Astrocyte of the spinal cord (primary cell): ENCODE data around the gene MRPL33.

Experiments used
- DNase-seq: peaks from one replicate; pipeline ENCODE4 v3.0.0; 2011; ENCODE audit warnings: low read depth, low spot score
- H3K4me3 ChIP-seq: 2 replicates; pipeline ENCODE4 v1.5.1; 2011; ENCODE audit warnings: low read depth, mild to moderate bottlenecking, low read length, moderate library complexity
- CTCF ChIP-seq: IDR thresholded peaks from 2 replicates; pipeline ENCODE4 v1.5.1; 2012; ENCODE audit warnings: low read depth, mild to moderate bottlenecking, low read length, inconsistent platforms
- in situ Hi-C: cut with HindIII; loops from 2 replicates; pipeline ENCODE4 v1.10.0; 2017; ENCODE audit warnings: low sequenced_read_pairs

The MRPL33 gene

GRCh38 chr2:27795093-27795834 lies 23.7 kb downstream of the MRPL33 start:
- no peak for DNase-seq
- in situ Hi-C loops, result no loop called here
- no peak overlapping the region for H3K4me3 ChIP-seq
- TF ChIP-seq CTCF, result no peak

GRCh38 chr2:27795868-27796277 lies 24.4 kb downstream of the MRPL33 start:
- no peak for DNase-seq
- TF ChIP-seq CTCF, result no peak
- H3K4me3 ChIP-seq, result no peak overlapping the region
- in situ Hi-C loops, result no loop called here

- no peak overlapping the region for H3K4me3 ChIP-seq
- in situ Hi-C loops, result no loop called here
- DNase-seq, result no peak
- no peak for TF ChIP-seq CTCF
Measured at GRCh38 chr2:27796791-27797765, 25.6 kb downstream of the MRPL33 start.

GRCh38 chr2:27797841-27798240 lies 26.3 kb downstream of the MRPL33 start:
- in situ Hi-C loops, result no loop called here
- H3K4me3 ChIP-seq, result no peak overlapping the region
- no peak for TF ChIP-seq CTCF
- DNase-seq, result no peak

- in situ Hi-C loops, result no loop called here
- DNase-seq, result no peak
- no peak overlapping the region for H3K4me3 ChIP-seq
- TF ChIP-seq CTCF, result no peak
Measured at GRCh38 chr2:27798486-27798885, 27.0 kb downstream of the MRPL33 start.

- no peak overlapping the region for H3K4me3 ChIP-seq
- no peak for TF ChIP-seq CTCF
Measured at GRCh38 chr2:27798948-27799645, 27.6 kb downstream of the MRPL33 start.

More at GRCh38 chr2:27798948-27799645, 27.6 kb downstream of the MRPL33 start:
- in situ Hi-C loops, result no loop called here
- DNase-seq, result peak; percentile 100
